ENCODE data around the gene HHATL.

Gene HHATL

DNA sequence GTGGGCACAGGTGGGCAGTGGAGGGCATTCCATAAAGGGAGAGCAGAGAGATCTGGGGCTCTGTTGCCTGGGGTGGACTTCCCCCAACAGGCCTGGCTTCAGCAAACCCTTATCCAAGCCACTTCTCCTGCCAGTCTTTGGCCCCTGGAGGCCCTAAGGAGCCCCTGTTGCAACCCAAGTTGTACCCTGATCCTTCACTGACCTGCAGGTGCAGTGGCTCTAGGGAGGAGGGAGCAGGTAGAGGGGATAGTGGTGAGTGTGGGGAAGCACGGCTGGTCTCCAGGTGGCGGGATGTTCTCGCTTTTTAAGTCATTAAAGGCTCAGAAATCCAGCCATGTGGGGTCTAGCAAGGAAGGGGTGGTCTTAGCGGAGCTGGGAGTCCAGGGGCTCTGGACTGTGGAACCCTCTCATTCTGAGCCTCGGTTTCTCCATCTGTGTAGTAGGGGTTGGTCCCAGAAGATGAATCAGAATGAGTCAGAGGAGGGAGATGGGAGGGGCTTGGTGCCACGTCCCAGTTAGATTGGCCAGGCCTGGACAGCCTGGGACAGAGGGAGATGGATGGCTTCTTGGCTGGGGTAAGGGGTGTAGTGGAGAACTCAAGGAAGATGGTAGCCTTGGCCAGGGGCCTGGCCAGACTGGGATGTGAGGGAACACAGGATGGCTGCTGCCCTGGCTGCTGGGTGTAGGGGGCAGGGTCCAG, 46.5 kb downstream of the HHATL start:
- H3K27ac ChIP-seq, result no peak overlapping the region
- TF ChIP-seq, protein P1, sequence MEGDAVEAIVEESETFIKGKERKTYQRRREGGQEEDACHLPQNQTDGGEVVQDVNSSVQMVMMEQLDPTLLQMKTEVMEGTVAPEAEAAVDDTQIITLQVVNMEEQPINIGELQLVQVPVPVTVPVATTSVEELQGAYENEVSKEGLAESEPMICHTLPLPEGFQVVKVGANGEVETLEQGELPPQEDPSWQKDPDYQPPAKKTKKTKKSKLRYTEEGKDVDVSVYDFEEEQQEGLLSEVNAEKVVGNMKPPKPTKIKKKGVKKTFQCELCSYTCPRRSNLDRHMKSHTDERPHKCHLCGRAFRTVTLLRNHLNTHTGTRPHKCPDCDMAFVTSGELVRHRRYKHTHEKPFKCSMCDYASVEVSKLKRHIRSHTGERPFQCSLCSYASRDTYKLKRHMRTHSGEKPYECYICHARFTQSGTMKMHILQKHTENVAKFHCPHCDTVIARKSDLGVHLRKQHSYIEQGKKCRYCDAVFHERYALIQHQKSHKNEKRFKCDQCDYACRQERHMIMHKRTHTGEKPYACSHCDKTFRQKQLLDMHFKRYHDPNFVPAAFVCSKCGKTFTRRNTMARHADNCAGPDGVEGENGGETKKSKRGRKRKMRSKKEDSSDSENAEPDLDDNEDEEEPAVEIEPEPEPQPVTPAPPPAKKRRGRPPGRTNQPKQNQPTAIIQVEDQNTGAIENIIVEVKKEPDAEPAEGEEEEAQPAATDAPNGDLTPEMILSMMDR (conservative IDR thresholded peaks at IDR 0.05), result no peak
- no peak for TF ChIP-seq ZFX (IDR thresholded peaks at IDR 0.05)

DNA sequence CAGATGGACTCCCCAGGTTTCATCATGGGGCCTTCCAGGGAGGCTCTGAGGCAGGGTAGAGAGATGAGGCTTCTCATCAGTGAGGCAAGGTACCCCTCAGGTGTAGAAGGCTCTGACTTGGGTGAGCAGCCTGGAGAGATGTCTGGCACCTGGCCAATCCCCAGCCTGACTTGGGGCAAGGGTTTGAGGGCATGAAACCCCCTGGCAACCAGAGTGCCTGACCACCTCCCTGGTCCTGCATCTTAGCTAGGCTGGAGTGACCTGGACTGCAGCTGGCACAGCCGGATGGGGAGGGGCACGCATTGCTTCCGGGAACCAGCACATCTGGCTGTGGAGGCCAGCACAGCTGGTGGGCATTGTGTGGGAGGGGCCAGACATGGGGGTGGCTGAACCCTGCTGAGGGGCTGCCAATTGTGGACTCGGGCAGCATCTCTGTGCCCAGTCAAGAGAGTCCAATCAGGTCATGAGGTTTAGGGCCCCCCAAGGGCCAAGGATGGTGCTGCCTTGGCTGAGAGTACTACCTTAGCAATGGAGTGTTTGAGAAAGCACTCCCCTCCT, 47.2 kb downstream of the HHATL start:
- no peak overlapping the region for H3K27ac ChIP-seq
- no peak for TF ChIP-seq ZFX (IDR thresholded peaks at IDR 0.05)
- TF ChIP-seq, protein P1 (conservative IDR thresholded peaks at IDR 0.05), result no peak

DNA sequence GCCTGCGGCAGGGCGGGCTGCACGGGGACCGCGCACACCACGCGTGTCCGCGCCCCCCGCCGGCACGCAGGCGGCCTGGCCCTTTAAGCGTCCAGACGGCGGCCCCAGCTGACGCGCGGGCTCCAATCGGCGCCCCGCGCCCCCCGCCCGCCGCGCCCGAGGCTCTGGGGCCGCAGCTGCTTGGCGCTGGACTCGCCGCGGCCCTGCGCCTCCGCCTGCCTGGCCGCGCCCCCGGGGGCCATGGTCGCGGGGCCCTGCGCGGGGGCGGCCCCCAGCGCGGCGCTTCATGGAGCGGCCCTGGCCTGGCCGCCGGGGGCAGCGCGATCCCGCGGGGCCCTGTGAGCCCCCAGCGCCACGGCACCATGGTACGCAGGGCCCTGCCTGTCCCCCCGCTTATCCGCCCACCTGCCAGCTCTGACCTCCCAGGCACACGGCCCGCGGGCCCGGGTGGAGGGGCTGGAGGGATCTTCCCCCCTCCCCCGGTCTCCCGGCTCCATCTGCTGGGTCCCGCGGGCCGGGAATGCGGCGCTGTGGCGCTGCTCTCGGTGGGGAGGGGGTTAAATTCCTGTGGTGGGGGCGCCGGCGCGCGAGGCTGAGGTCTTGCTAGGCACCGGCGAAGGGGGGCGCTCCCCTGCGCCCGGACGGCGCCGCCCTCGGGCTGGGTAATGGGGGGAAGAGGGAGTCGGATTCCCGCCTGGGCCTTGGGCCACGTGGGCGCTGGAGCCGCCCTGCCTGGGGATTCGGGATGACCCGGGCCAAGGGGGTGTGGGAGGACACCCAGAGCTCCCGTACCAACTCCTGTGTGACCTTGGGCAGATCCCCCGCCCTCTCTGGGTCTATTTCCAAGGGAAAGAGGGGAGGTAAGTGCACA, 48.0 kb downstream of the HHATL start:
- peak; percentile 60; the same call in 1 of the 2 replicates for TF ChIP-seq ZFX (IDR thresholded peaks at IDR 0.05)
- TF ChIP-seq, protein P1 (conservative IDR thresholded peaks at IDR 0.05), result no peak; the same call in 1 of the 2 replicates
- H3K27ac ChIP-seq, result peak overlapping the region; percentile 64

DNA sequence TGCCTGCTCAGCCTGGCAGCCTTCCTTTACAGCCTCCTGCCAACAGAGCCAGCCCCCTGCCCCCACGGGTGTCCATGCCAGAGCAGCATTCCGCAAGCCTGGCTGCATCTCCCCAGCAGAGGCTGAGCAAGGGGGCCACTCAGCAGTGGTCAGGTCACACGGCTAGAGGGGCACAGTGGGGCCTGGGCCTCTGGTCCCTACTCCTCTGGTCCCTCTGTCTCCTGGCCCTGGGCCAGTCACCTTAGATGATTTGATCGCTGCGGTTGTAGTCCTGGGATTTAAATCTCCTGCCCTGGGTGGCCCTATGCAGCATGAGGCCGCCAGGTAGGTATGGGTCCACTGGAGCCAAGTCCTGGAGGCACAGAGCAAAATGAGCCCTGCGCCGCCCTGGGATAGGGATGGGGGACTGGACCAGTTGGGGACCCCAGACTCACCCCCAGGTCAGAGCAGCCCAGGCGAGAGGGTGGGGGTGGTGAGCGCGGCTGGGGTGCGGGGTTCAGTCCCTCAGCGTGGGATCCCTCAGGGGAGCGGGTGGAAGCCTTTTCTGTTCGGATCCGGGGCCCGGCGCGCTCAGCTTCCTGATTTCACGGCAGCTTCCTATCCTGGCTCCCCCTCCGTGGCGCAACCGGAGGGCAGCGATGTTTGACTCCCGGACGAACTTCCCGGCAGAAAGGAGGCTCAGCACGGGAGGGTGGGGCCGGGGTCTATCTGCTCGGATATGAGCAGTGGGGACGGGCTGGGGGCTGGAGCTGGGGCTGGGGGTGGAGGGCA, 48.9 kb downstream of the HHATL start, which contains the start of gene ZBTB47:
ZBTB47 (plus strand) TSS at position 138 of the 771 bp plus-strand sequence. CDS start 4,659 bp downstream, outside the sequence.
- H3K27ac ChIP-seq, result peak within 1 kb of the TSS; percentile 64
- TF ChIP-seq ZFX (IDR thresholded peaks at IDR 0.05), result no peak
- TF ChIP-seq, protein P1 (conservative IDR thresholded peaks at IDR 0.05), result no peak

DNA sequence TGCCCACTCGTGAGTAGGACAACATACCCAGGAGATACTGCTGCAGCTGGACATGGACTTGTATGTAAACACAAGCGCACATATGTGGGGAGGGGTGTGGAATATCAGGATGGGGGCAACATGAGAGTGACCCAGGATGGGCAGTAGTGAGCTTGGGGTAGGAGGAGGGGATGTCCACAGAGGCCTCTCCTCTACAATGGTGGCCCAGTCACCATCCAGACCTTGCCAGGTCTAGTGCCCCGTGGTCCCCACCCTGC, 49.4 kb downstream of the HHATL start:
- H3K27ac ChIP-seq, result peak overlapping the region; percentile 64
- no peak for TF ChIP-seq ZFX (IDR thresholded peaks at IDR 0.05)
- TF ChIP-seq, protein P1 (conservative IDR thresholded peaks at IDR 0.05), result no peak

DNA sequence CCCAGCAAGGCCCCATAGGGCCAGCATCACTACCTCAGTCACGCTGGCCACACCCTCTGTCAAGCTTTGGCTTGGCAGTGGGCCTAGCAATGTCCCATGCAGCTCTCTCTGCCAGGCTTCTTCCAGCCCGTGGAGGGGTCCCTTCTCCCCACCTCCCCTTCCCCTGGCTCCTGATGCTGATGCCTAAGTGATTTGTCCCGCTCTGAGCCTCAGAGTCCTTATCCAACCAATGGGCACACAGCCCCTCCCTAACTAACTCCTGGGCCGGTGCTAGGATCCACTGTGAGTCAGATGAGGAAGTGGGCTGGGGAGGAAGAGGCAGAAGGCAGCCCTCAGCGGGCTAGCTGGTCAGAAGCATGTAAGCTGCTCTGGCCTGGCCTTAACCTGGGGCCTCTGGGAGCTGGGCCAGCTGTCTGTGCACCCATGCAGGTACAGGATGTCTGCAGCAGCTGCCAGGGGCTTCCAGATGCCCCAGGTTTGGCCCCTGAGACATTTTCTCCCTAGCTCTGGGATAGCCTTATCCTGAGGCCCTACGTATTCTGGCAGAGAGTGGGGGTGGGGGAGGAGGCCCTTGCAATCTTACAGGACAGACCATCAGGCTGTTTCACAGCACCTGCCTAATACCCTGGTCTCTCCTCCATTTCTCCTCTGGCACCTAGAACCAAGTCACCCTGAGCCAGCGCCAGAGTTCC, 49.8 kb downstream of the HHATL start:
- peak overlapping the region; percentile 64 for H3K27ac ChIP-seq
- TF ChIP-seq, protein P1 (conservative IDR thresholded peaks at IDR 0.05), result no peak
